PC-9 (cell line): Measurements from ENCODE around the gene TMEM233.

Source experiments
- EZH2 ChIP-seq: fragments of 200-600 bp; sonication (generic); IDR thresholded peaks from 2 replicates; pipeline ENCODE4 v1.8.0; 2017; ENCODE audit warnings: antibody characterized with exemption, low read depth
- TF ChIP-seq, protein P1 (sequence below): fragments of 200-600 bp; sonication (generic); conservative IDR thresholded peaks from 2 replicates; pipeline ENCODE4 v1.6.1; 2017; ENCODE audit warnings: mixed run types, antibody characterized with exemption, mild to moderate bottlenecking, moderate library complexity

DNA sequence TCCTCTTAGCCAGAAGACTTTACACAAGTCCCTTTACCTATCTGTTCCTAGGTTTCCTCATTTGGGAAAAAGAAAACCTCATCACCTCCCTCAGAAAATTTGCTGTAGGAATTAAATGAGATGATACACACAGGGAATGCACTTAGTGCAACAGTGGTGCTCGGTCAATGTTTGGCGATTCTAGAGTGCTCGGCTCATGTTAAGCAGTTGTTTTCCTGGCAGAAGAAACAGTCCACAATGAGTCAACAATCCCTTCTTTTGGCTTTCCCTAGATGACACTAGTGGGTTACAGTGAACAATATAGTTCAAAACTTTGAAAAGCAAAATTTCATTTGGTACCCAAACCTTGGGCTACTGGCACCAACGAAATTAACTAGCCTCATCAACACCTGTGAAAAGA lies 3.9 kb upstream of the TMEM233 start:
- TF ChIP-seq EZH2: no peak
- TF ChIP-seq, protein P1, sequence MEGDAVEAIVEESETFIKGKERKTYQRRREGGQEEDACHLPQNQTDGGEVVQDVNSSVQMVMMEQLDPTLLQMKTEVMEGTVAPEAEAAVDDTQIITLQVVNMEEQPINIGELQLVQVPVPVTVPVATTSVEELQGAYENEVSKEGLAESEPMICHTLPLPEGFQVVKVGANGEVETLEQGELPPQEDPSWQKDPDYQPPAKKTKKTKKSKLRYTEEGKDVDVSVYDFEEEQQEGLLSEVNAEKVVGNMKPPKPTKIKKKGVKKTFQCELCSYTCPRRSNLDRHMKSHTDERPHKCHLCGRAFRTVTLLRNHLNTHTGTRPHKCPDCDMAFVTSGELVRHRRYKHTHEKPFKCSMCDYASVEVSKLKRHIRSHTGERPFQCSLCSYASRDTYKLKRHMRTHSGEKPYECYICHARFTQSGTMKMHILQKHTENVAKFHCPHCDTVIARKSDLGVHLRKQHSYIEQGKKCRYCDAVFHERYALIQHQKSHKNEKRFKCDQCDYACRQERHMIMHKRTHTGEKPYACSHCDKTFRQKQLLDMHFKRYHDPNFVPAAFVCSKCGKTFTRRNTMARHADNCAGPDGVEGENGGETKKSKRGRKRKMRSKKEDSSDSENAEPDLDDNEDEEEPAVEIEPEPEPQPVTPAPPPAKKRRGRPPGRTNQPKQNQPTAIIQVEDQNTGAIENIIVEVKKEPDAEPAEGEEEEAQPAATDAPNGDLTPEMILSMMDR: no peak
